ENCODE data around the gene FAM229B.
A peak's percentile ranks its signal among the peaks of the same experiment; 100 is the strongest.

DNA sequence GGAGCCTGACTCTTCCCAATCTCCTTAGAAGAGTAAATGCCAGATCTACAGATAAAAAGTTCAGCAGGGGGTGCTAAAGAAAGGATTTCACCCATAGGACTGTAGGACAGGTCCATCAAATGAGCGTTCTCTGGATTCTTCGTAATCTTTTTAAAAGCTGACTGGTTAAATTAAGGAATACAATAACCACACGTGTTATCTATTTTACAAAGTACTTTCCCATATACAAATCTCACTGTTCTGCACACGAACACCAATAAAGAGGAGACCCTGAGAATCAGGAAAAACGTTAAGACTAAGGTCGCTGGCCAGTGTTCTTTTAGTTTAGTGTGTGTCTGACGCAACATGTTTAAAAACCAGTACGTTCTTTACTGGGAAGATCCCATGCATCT lies 651 bp upstream of the FAM229B start:
- TF ChIP-seq POLR2A (IDR thresholded peaks at IDR 0.05; ENCODE audit: low read depth), result no peak
- TF ChIP-seq, protein P1, sequence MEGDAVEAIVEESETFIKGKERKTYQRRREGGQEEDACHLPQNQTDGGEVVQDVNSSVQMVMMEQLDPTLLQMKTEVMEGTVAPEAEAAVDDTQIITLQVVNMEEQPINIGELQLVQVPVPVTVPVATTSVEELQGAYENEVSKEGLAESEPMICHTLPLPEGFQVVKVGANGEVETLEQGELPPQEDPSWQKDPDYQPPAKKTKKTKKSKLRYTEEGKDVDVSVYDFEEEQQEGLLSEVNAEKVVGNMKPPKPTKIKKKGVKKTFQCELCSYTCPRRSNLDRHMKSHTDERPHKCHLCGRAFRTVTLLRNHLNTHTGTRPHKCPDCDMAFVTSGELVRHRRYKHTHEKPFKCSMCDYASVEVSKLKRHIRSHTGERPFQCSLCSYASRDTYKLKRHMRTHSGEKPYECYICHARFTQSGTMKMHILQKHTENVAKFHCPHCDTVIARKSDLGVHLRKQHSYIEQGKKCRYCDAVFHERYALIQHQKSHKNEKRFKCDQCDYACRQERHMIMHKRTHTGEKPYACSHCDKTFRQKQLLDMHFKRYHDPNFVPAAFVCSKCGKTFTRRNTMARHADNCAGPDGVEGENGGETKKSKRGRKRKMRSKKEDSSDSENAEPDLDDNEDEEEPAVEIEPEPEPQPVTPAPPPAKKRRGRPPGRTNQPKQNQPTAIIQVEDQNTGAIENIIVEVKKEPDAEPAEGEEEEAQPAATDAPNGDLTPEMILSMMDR (IDR thresholded peaks at IDR 0.05), result peak; percentile 25 to 43 (median 30)
- no peak for TF ChIP-seq POLR2AphosphoS5 (IDR thresholded peaks at IDR 0.05)
